Measurements from ENCODE around the gene B3GNT5. TPM values are rescaled to one million over a fixed set of nuclear protein-coding genes. Genes with fewer than 3 reads are reported as not detected.

Gene B3GNT5
- total and polyA plus RNA-seq, 10 of the 15 experiments (the other 5 are each of a cell fraction or from before 2014, with no cell fraction given): 0.24 to 1.1 (median 0.48) TPM

DNA sequence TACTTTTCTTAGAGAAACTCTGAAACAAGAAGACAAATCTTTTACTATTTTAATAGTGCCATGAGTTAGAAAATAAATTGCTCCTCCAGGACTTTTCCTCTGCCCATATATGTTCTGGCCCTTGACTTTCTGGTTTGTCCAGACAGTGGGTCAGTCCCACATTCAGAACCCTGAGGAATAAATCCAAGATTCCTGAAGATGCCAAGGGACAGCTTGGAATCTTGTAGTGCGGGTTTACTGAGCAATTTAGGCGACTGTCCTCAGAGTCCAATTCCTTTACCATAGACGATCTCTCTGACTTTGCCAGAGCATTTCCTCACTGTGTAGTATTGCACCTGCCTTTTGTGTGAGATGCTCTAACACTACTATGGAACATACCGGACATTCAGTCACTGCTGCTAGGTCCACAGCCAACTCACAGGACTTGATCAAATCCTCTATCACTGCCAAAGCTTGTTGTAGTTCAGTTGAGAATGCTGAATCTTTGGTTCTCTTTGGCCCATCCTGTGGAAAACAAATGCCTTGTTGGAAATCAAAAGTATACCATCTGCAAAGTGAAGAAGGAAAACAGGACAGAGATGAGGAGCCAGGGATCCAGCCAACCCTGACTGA lies 37.4 kb upstream of the B3GNT5 start:
- Histone ChIP-seq H3K4me2 (ENCODE audit: control insufficient read depth, insufficient read depth) (no peak overlapping the region), H3K4me1 (ENCODE audit: control insufficient read depth, insufficient read depth, low read length) (no peaks in the 10 kb centered on the region), H3K36me3 (ENCODE audit: control insufficient read depth in 2 of 2, insufficient read depth in 2 of 2, low read length in 1 of 2) (no peaks in the 10 kb centered on the region), H4K20me1 (ENCODE audit: control insufficient read depth, insufficient read depth) (no peaks in the 10 kb centered on the region), H3K9me3 (replicated peaks; ENCODE audit: control insufficient read depth, insufficient read depth, low read length) (no peaks in the 10 kb centered on the region; the same call in 2 of the 3 replicates), H2AFZ (ENCODE audit: control insufficient read depth, low read depth, low read length) (no peak overlapping the region), H3K4me3 (no peak overlapping the region), H3K27me3 (replicated peaks in 1 of 2; ENCODE audit: control insufficient read depth in 2 of 2, insufficient read depth in 2 of 2, low read length in 1 of 2) (0 out of 4 replicates have a peak, but pooled peaks cover 0 to 3% of the 10 kb centered on the region in 2 experiments), H3K27ac (ENCODE audit: control insufficient read depth, insufficient read depth) (no peak overlapping the region), H3K9ac (ENCODE audit: control insufficient read depth, insufficient read depth, low read length) (no peak overlapping the region), H3K79me2 (ENCODE audit: control insufficient read depth, insufficient read depth, low read length) (no peaks in the 10 kb centered on the region)
- ChIA-PET POLR2A (no interaction called here), RAD21 (ENCODE audit: unreplicated experiment) (no interaction called here), CTCF (interaction anchor here (0.7 to 1.5 kb wide), 3 partner anchors 30 to 127 kb away, joined by 3 to 5 read pairs (median 3); no protein-coding TSS in a partner anchor), SMC1A (ENCODE audit: uncharacterized antibody, unreplicated experiment) (interaction anchor here (0.5 to 1.6 kb wide), 4 partner anchors 9 to 93 kb away, joined by 3 to 4 read pairs (median 4); no protein-coding TSS in a partner anchor)
- in situ Hi-C loops (cut with MboI) (no loop called here), intact Hi-C loops (cut with micrococcal nuclease; ENCODE audit: unreplicated experiment) (no loop called here)
- ATAC-seq: no peak
- FAIRE-seq: no peak
- TF ChIP-seq FOXK2 (IDR thresholded peaks at IDR 0.05): no peak
- no peak for TF ChIP-seq ZNF217 (IDR thresholded peaks at IDR 0.05)
- TF ChIP-seq NR2C1 (IDR thresholded peaks at IDR 0.05): no peak
- no peak for TF ChIP-seq NRF1 (conservative IDR thresholded peaks at IDR 0.05; ENCODE audit: low read depth, low read length)
- TF ChIP-seq FOXM1 (IDR thresholded peaks at IDR 0.05; ENCODE audit: low read depth, low read length): no peak
- no peak for TF ChIP-seq SUZ12 (IDR thresholded peaks at IDR 0.05; ENCODE audit: unreplicated experiment)
- TF ChIP-seq, protein P1, sequence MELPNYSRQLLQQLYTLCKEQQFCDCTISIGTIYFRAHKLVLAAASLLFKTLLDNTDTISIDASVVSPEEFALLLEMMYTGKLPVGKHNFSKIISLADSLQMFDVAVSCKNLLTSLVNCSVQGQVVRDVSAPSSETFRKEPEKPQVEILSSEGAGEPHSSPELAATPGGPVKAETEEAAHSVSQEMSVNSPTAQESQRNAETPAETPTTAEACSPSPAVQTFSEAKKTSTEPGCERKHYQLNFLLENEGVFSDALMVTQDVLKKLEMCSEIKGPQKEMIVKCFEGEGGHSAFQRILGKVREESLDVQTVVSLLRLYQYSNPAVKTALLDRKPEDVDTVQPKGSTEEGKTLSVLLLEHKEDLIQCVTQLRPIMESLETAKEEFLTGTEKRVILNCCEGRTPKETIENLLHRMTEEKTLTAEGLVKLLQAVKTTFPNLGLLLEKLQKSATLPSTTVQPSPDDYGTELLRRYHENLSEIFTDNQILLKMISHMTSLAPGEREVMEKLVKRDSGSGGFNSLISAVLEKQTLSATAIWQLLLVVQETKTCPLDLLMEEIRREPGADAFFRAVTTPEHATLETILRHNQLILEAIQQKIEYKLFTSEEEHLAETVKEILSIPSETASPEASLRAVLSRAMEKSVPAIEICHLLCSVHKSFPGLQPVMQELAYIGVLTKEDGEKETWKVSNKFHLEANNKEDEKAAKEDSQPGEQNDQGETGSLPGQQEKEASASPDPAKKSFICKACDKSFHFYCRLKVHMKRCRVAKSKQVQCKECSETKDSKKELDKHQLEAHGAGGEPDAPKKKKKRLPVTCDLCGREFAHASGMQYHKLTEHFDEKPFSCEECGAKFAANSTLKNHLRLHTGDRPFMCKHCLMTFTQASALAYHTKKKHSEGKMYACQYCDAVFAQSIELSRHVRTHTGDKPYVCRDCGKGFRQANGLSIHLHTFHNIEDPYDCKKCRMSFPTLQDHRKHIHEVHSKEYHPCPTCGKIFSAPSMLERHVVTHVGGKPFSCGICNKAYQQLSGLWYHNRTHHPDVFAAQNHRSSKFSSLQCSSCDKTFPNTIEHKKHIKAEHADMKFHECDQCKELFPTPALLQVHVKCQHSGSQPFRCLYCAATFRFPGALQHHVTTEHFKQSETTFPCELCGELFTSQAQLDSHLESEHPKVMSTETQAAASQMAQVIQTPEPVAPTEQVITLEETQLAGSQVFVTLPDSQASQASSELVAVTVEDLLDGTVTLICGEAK (IDR thresholded peaks at IDR 0.05; ENCODE audit: borderline replicate concordance): no peak
- TF ChIP-seq MYB (IDR thresholded peaks at IDR 0.05; ENCODE audit: borderline replicate concordance, low read depth, low read length): no peak
- no peak for TF ChIP-seq NFXL1 (IDR thresholded peaks at IDR 0.05; ENCODE audit: borderline replicate concordance)
- BruUV-seq (replicated peaks): no TSS peak
- DNase-seq (ENCODE audit: low read depth, low spot score): no peak
- 63% methylated on average over 4 of the region's 4 CpGs for WGBS (ENCODE audit: insufficient coverage, insufficient replicate concordance, low lambda C conversion rate, missing lambda C conversion rate)
